Left hindlimb (tissue), 1 donor: ENCODE data around the gene M6PR.

Experiments used
- DNase-seq: peaks from one replicate; pipeline ENCODE4 v3.0.0-alpha.2; 2018

M6PR gene

DNA sequence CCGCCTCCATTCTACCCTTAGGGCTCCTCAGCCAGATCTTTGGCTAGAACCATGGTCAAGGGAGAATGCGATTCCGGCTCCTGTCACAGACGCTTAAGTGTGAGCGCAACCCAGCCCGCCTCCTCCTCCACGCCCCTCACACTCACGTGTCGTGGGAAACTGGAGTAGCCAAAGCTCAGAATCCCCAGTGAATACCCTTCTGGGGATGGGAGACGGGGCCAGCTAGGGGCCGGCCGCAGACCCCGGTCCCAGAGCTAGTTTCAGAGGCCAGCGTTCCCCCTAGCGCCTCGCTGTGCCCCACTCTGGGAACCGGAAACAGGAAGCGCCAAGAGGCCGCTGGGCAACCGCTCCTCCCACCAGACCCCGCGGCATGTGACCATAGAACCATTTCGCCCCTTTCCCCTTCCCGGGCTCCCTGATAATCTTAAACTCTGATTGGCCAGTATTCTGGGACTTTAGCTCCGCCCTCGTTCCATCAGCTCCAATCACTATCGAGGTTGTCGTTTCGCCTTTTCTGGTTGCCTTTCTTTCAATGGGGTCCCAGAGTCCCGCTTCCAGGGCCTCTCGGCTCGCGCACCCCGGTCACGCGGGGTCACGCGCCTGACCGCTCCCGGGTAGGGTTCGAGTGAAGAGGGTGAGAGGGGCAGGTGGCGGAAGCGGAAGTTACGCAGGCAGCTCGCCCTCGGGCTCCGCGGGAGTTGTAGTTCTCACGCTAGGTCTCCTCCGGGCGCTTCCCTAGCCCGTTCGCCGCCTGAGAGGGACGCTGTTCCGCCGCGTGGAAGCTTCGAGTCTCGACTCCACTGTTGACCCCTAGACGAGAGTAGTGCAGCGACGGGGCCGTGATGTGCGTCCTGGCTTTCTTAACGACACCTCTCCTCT is at the start of gene M6PR:
Gene M6PR (minus strand): TSS at position 304 of the 879 bp plus-strand sequence. CDS start 3,241 bp downstream, outside the sequence.
- peak; percentile 96 for DNase-seq

- no peak for DNase-seq
Observed at GRCh38 chr12:8996682-8997405, 47.4 kb upstream of the M6PR start.

DNA sequence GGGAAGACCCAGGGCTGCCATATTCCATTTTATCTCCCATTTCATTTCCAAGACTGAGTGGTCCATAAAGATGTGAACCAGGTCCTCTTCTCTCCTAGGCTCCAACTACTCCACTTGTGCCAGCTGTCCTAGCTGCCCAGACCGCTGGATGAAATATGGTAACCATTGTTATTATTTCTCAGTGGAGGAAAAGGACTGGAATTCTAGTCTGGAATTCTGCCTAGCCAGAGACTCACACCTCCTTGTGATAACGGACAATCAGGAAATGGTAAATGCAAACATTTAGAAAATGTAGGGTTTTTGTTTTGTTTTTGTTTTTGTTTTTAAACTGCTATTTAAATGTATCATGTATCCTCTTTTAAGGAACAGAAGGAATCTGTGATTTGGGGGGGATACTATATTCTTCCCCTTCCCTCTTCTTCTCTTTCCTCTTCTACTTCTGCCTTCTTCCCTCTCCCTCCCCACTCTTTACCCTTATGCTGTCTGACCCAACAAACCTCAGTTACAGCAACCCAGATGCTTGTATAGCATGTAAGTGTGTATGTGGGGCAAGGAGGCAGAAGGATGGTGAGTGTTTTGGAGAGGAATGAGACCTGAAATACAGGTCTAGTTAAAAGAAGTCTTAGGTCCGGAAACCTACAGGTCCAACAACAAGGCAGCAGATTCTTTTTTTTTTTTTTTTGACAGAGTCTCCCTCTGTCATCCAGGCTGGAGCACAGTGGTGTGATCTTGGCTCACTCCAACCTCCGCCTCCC is 45.8 kb upstream of the M6PR start:
- DNase-seq, result no peak

GRCh38 chr12:8993827-8994226 is 44.4 kb upstream of the M6PR start:
- DNase-seq, result no peak

DNA sequence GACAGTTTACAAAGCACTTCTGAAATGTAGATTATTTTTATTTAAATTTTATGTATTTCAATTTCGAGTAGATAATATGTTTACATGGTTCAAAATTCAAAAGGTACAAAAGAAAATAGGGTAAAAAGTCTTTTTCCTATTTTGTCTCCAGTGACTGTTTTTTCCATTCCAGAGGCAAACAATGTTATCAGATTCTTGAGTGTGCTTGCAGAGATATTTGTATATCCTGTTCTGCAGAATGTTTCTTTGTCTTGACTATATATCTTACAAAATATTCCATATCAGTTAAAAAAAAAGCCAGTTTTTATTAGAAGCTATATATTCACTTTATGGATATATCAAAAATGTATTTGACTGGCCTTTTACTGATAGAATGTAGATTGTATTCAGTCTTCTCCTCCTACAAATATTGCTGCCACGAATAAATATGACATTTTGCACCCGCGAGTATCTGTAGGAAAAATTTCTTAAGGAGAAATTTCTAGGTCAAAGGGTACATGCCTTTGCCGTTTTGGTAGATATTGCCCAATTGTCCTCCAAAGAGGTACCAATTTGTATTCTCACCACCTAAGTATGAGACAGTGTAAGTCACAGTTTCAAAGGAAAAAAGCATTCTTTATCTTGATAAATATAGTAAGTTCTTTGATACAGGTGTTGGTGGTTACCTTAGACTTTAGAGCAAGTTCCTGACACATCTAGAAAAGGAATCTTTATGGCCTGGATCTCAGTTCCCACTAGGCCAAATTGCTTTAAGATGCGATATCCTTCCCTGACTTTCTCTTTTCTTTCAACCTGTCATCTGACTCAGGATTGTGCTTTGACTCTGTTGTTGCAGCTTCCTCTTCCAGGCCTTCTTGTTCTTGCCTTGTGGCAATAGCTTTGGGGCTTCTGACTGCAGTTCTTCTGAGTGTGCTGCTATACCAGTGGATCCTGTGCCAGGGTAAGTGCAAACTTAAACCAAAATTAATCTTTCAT is 42.2 kb upstream of the M6PR start:
- no peak for DNase-seq

DNA sequence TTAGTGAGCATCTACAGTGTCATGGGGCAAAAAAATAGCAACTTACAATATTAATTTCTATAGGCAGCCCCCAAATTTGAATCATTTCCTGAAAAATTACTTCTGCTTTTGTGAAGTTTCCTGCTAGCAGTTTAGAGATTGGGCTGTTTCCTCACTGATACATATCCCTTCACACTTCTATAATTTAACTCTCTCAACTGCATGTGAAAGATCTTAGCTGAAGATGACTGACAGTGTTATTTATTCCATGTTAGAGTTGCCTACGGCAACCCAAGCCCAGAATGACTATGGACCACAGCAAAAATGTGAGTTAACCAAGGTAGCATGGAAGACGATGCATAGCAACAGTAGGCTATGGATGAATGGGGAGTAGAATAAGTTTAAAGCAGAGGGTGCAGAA is 40.0 kb upstream of the M6PR start, which contains the start of gene KLRG1:
Gene KLRG1 (plus strand): TSS at position 134 of the 400 bp plus-strand sequence. CDS start 90 bp downstream, at position 224.
- no peak for DNase-seq

DNA sequence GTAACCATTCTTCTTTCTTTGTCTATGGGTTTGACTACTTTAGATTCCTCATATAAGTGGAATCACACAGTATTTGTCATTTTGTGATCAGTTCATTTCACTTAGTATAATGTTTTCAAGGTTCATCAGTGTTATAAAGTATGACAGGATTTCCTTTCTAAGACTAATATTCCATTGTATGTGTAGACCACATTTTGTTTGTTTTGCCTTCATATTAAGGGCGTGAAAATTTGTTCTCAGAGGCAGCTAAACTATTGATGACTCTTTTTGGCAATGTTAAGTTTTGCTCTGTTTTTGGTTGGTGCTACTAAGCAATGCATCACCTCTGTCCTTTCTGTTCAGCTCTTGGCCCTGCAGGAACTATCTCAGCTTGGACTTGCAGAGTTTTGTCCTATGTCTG is 38.2 kb upstream of the M6PR start:
- DNase-seq, result no peak

DNA sequence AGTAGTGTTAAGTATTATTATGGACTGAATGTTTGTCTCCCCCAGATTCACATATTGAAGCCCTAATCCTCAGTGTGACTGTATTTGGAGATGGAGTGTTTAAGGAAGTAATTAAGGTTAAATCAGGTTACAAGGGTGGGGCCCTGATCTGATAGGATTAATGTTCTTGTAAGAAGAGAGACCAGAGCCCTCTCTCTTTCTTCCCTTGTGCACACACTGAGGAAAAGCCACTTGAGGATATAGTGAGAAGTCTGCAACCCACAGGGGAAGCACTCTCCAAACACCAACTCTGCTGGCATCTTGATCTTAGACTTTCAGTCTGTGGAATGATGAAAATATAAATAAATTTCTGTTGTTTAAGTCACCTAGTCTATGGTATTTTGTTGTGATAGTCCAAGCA is 37.7 kb upstream of the M6PR start:
- DNase-seq, result no peak

- DNase-seq, result no peak
Observed at GRCh38 chr12:8985213-8985754, 35.8 kb upstream of the M6PR start.

DNA sequence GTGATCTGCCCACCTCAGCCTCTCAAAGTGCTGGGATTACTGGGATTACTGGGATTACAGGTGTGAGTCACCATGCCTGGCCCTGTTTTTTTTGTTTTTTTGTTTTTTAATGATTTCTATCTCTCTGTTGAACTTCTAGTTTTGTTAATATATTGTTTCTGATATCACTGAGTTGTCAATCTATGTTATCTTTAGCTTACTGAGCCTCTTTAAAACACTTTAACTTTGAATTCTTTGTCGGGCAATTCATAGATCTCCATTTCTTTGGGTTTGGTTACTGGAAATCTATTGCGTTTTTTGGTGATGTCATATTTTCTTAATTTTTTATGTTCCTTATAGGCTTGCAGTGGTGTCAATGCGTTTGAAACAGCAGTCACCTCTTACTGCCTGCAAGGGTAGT is 30.7 kb upstream of the M6PR start:
- no peak for DNase-seq

DNA sequence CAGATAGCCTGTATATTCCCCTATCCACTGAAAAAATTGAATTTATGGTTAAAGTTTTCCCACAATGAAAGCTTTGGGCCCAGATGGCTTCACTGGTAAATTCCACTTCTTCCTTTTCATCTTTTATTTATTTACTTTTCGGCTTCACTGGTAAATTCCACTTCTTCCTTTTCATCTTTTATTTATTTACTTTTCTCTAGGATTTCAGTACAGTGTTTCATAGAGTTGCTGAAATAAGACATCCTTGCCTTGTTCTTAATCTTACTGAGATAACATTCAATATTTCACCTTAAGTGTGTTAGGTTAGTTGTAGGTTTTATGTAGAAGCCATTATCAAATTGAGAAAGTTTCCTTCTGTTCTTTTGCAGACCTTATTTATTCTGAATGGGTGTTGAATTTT is 21.0 kb upstream of the M6PR start:
- no peak for DNase-seq

GRCh38 chr12:8969861-8970411 is 20.5 kb upstream of the M6PR start:
- DNase-seq, result no peak

DNA sequence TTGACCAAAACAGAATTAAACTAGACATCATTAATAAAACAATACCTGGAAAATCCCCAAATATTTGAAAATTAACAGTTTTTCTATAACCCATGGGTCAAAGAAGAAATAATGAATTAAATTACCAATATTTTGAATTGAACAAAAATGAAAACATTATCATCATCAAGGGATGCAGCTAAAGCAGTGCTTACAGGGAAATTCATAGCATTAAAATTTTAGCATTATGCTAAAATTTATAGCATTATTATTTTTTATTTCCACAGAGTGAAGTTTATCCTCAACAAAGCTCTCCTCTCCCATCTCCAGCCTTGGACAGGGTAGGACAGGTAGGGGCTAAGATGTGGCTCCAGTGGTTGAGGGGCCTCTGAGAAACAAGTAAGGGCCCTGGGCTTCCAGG is 19.3 kb upstream of the M6PR start:
- no peak for DNase-seq

DNA sequence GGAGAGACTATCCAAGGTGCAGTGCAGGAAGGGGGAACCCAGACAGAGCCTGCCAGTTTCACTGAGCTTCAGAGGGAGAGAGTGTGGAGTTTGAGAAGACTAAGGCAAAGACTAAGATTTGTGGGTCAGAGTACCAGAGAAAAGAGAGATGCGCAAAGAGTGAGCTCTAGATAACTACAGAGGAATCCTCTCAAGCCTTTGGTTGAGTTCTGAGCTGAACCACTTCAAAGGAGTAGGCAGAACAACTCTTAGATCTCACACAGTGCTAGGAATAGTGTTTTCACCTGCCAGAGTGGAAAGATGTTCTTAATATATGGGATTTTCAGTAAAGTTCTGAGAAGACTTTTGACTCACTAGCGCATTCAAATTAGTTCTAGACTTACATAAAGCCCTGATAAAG is 10.7 kb upstream of the M6PR start:
- no peak for DNase-seq

- DNase-seq, result no peak
Observed at GRCh38 chr12:8958066-8958465, 8.6 kb upstream of the M6PR start.

- no peak for DNase-seq
Observed at GRCh38 chr12:8957561-8957960, 8.1 kb upstream of the M6PR start.

DNA sequence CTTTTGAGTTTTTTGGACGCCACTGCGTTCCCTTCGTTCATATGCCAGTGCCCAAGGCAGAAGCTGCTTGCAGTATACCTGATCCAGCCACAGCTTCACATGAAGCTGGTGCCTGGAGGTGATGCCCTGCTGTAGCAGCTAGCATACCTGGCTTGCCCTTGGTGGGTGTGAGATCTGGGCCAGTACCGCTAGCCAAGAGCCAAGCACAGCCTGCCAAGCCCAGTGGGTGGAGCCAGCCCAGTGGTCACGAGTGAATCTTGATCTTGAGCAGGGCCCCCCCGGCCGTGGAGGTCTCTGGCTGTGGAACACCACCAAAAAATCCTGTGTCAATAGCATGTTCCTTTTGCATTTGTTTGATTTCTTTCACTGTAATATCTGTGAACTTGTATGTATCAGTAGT is 7.3 kb upstream of the M6PR start:
- DNase-seq, result no peak

- DNase-seq, result no peak
Observed at GRCh38 chr12:8956073-8956472, 6.6 kb upstream of the M6PR start.

- no peak for DNase-seq
Observed at GRCh38 chr12:8953773-8954402, 4.4 kb upstream of the M6PR start.

DNA sequence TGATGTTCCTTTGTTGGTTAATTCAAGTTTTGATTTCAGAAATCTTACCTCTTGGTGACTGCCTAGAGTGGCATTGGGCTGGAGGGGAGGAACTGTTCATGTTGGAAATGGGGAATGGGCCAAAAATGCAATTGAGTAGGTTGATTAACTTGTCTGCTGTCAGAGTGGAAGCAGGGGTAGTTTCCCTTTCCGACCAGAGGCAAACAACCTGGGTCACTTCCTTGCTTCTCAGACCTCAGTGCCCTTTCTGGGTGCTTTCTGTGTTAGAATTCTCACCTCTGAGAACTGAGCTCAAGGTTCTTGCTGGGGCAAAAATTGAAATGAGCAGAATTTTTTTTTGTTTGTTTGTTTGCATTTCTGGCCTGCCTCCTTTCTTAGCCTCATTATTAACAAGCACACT is 2.3 kb upstream of the M6PR start:
- DNase-seq, result no peak
